CMK (cell line): ENCODE results near the gene SGMS1.
"Not testable (repeated sequence)": the region's sequence is repeated elsewhere in the genome, so short reads cannot be mapped to it uniquely, and the experiment has no call there.

Experiments
- DNase-seq: peaks from one replicate; pipeline ENCODE4 v3.0.0-alpha.2; 2010; ENCODE audit warnings: low read depth

SGMS1 gene

GRCh38 chr10:50623663-50624412, at the start of gene SGMS1:
Gene SGMS1 (minus strand): TSS chr10:50623956. CDS start chr10:50344114, 279,842 bp downstream.
- no peak for DNase-seq

GRCh38 chr10:50672152-50672551, 48.4 kb upstream of the SGMS1 start:
- not testable (repeated sequence) for DNase-seq

GRCh38 chr10:50671645-50672044, 47.9 kb upstream of the SGMS1 start:
- DNase-seq: not testable (repeated sequence)

GRCh38 chr10:50669957-50670356, 46.2 kb upstream of the SGMS1 start:
- not testable (repeated sequence) for DNase-seq

GRCh38 chr10:50667353-50667752, 43.6 kb upstream of the SGMS1 start:
- DNase-seq: not testable (repeated sequence)

GRCh38 chr10:50662420-50662819, 38.7 kb upstream of the SGMS1 start:
- DNase-seq: not testable (repeated sequence)

GRCh38 chr10:50661563-50661962, 37.8 kb upstream of the SGMS1 start:
- DNase-seq: not testable (repeated sequence)

- peak; percentile 2 for DNase-seq
Measured at GRCh38 chr10:50659865-50660730, 36.3 kb upstream of the SGMS1 start.

- DNase-seq: not testable (repeated sequence)
Measured at GRCh38 chr10:50659016-50659864, 35.5 kb upstream of the SGMS1 start.

GRCh38 chr10:50658165-50658564, 34.4 kb upstream of the SGMS1 start:
- DNase-seq: no peak

GRCh38 chr10:50653758-50654157, 30.0 kb upstream of the SGMS1 start:
- DNase-seq: no peak

- DNase-seq: no peak
Measured at GRCh38 chr10:50653142-50653541, 29.4 kb upstream of the SGMS1 start.

GRCh38 chr10:50651808-50652207, 28.1 kb upstream of the SGMS1 start:
- no peak for DNase-seq

- no peak for DNase-seq
Measured at GRCh38 chr10:50650481-50650880, 26.7 kb upstream of the SGMS1 start.

GRCh38 chr10:50648935-50649227, 25.1 kb upstream of the SGMS1 start:
- DNase-seq: no peak

GRCh38 chr10:50648089-50648934, 24.6 kb upstream of the SGMS1 start:
- DNase-seq: no peak

- DNase-seq: not testable (repeated sequence)
Measured at GRCh38 chr10:50647350-50647749, 23.6 kb upstream of the SGMS1 start.

GRCh38 chr10:50645236-50645635, 21.5 kb upstream of the SGMS1 start:
- no peak for DNase-seq

GRCh38 chr10:50641626-50642025, 17.9 kb upstream of the SGMS1 start:
- DNase-seq: no peak

GRCh38 chr10:50640238-50640637, 16.5 kb upstream of the SGMS1 start:
- DNase-seq: no peak
